ENCODE results near the gene SNRPD2.

Gene SNRPD2

GRCh38 chr19:45657520-45658167 lies 34.1 kb downstream of the SNRPD2 start:
- DNase-seq (ENCODE audit: low read depth) = no peak

- no peak for DNase-seq (ENCODE audit: low read depth)
Observed at GRCh38 chr19:45655073-45655472, 36.7 kb downstream of the SNRPD2 start.

GRCh38 chr19:45653634-45654033 lies 38.1 kb downstream of the SNRPD2 start:
- no peak for DNase-seq (ENCODE audit: low read depth)

- DNase-seq (ENCODE audit: low read depth) = no peak
Observed at GRCh38 chr19:45650722-45651121, 41.0 kb downstream of the SNRPD2 start.

- no peak for DNase-seq (ENCODE audit: low read depth)
Observed at GRCh38 chr19:45646345-45646698, 45.4 kb downstream of the SNRPD2 start.

GRCh38 chr19:45645631-45646344 lies 46.0 kb downstream of the SNRPD2 start:
- peak; percentile 70 for DNase-seq (ENCODE audit: low read depth)

GRCh38 chr19:45645068-45645630 lies 46.6 kb downstream of the SNRPD2 start:
- DNase-seq (ENCODE audit: low read depth) = no peak

- DNase-seq (ENCODE audit: low read depth) = no peak
Observed at GRCh38 chr19:45643927-45644771, 47.6 kb downstream of the SNRPD2 start.

GRCh38 chr19:45643024-45643926 lies 48.5 kb downstream of the SNRPD2 start:
- no peak for DNase-seq (ENCODE audit: low read depth)

- no peak for DNase-seq (ENCODE audit: low read depth)
Observed at GRCh38 chr19:45641274-45642105, 50.3 kb downstream of the SNRPD2 start.

- no peak for DNase-seq (ENCODE audit: low read depth)
Observed at GRCh38 chr19:45640849-45641273, 50.9 kb downstream of the SNRPD2 start.

- DNase-seq (ENCODE audit: low read depth) = no peak
Observed at GRCh38 chr19:45638930-45639729, 52.6 kb downstream of the SNRPD2 start, which contains the start of gene EML2. Gene EML2, minus strand, starts transcription at chr19:45639397. Its CDS starts 21 bp downstream, at chr19:45639376.

- DNase-seq (ENCODE audit: low read depth) = no peak
Observed at GRCh38 chr19:45637890-45638667, 53.7 kb downstream of the SNRPD2 start.
